Tibial artery (tissue), 4 donors: ENCODE results near the gene EFCAB11.

Experiments
- DNase-seq, 2 donors: peaks; one replicate each; pipeline ENCODE4 v3.0.0-alpha.2; 2019
- H3K27ac ChIP-seq, 2 donors: fragments of 200-600 bp; sonication (generic) in 1 of 2; 1 replicate in 1 of 2; 2 replicates in 1 of 2; pipeline ENCODE4 v1.5.1; 2018 to 2019; ENCODE audit warnings: mild to moderate bottlenecking in 1 of 2
- H3K27me3 ChIP-seq, 2 donors: fragments of 200-600 bp; sonication (generic) in 1 of 2; one replicate each; pipeline versions ENCODE4 v1.5.1 to v1.6.0; 2016 to 2019
- H3K36me3 ChIP-seq, 3 donors: fragments of 200-600 bp; sonication (generic) in 2 of 3; one replicate each; pipeline ENCODE4 v1.5.1; 2016 to 2019; ENCODE audit warnings: mild to moderate bottlenecking in 2 of 3
- H3K4me1 ChIP-seq, 4 donors: fragments of 200-600 bp; sonication (generic) in 2 of 4; 1 replicate in 3 of 4; 2 replicates in 1 of 4; pipeline ENCODE4 v1.5.1; 2016 to 2019
- H3K4me3 ChIP-seq, 2 donors: fragments of 200-600 bp; sonication (generic) in 1 of 2; 1 replicate in 1 of 2; 2 replicates in 1 of 2; pipeline ENCODE4 v1.5.1; 2018 to 2019; ENCODE audit warnings: mild to moderate bottlenecking in 2 of 2
- H3K9me3 ChIP-seq, 3 donors: fragments of 200-600 bp; sonication (generic) in 1 of 3; one replicate each; pipeline ENCODE4 v1.5.1; 2016 to 2019
- intact Hi-C: fragments of 100-400 bp; cut with DNase I; formaldehyde crosslinking; loops from one replicate; pipeline ENCODE4 v1.15.0; 2023; ENCODE audit warnings: low total_unique reads
- TF ChIP-seq, protein P1 (sequence below), 2 experiments: fragments of 200-600 bp in 1 of 2; fragments of 450-650 bp in 1 of 2; IDR thresholded peaks; one replicate each; pipeline ENCODE4 v1.5.1; 2017 to 2019; ENCODE audit warnings: antibody characterized with exemption in 2 of 2, mild to moderate bottlenecking in 1 of 2, moderate library complexity in 1 of 2

Gene EFCAB11

DNA sequence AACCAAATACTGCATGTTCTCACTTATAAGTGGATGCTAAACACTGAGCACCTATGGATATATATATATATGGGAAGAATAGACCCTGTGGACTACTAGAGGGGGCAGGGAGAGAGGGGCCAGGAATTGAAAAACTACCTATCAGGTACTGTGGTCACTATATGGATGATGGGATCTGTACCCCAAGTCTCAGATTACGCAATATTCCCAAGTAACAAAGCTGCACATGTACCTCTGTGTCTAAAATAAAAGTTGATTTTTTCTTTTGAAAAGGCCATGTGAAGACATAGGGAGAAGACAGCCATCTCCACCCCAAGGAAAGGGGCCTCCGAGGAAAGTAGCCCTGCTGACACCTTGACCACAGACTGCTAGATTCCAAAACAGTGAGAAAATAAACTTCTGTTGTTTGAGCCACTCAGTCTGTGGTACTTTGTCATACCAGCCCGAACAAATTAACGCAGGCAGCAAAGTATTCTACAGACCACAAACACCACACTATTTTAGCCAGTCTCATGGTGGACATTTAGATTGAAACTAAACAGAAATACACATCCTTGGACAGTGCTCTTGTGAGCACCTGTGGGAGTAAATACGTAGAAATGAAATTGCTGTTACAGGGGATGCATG is 197.1 kb downstream of the EFCAB11 start:
- Histone ChIP-seq H3K9me3 (no peaks in the 10 kb centered on the region), H3K36me3 (no peaks in the 10 kb centered on the region), H3K4me1 (no peaks in the 10 kb centered on the region), H3K27ac (no peak overlapping the region), H3K27me3 (no peaks in the 10 kb centered on the region), H3K4me3 (no peak overlapping the region)
- intact Hi-C loops: no loop called here
- TF ChIP-seq, protein P1, sequence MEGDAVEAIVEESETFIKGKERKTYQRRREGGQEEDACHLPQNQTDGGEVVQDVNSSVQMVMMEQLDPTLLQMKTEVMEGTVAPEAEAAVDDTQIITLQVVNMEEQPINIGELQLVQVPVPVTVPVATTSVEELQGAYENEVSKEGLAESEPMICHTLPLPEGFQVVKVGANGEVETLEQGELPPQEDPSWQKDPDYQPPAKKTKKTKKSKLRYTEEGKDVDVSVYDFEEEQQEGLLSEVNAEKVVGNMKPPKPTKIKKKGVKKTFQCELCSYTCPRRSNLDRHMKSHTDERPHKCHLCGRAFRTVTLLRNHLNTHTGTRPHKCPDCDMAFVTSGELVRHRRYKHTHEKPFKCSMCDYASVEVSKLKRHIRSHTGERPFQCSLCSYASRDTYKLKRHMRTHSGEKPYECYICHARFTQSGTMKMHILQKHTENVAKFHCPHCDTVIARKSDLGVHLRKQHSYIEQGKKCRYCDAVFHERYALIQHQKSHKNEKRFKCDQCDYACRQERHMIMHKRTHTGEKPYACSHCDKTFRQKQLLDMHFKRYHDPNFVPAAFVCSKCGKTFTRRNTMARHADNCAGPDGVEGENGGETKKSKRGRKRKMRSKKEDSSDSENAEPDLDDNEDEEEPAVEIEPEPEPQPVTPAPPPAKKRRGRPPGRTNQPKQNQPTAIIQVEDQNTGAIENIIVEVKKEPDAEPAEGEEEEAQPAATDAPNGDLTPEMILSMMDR (IDR thresholded peaks at IDR 0.05): no peak
- DNase-seq: no peak

DNA sequence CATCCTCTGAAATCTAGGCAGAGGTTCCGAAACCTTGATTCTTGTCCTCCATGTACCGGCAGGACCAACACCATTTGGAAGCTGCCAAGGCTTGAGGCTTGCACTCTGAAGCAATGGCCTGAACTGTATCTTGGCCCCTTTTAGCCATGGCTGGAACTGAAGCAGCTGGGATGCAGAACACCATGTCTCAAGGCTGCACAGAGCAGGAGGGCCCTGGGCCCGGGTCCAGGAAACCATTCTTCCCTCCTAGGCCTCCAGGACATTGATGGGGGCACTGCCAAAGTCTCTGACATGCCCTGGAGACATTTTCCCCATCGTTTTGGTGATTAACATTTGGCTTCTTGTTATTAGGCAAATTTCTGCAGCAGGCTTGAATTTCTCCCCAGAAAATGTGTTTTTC is 198.7 kb downstream of the EFCAB11 start:
- H3K27me3 ChIP-seq: no peaks in the 10 kb centered on the region
- intact Hi-C loops: no loop called here
- H3K4me1 ChIP-seq: no peaks in the 10 kb centered on the region
- no peaks in the 10 kb centered on the region for H3K9me3 ChIP-seq
- peak in 1 of 2 donors; percentile 35 for DNase-seq
- TF ChIP-seq, protein P1 (IDR thresholded peaks at IDR 0.05): no peak
- no peaks in the 10 kb centered on the region for H3K36me3 ChIP-seq
- H3K27ac ChIP-seq: no peak overlapping the region
- no peak overlapping the region for H3K4me3 ChIP-seq

DNA sequence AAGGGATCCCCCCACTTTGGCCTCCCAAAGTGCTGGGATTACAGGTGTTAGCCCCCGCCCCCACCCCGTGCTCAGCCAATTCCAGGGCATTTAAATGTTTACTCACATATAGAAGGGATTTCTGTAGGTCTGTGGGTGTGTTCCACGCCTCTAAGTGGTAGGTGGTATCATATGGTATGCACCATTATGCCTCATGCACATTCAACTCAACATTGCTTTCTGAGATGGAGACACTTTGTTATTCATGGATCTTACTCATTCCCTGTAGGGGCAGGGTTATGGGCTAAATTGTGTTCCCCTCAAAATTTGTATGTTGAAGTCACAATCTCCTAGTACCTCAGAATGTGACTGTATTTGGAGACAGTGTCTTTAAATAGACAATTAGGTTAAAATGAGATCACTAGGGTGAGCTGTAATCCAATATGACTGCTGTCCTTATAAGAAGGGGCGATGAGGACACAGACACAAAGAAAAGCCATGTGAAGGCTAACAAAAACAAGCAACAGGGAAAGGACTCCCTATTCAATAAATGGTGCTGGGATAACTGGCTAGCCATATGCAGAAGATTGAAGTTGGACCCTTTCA is 200.6 kb downstream of the EFCAB11 start:
- intact Hi-C loops: no loop called here
- no peak overlapping the region for H3K4me3 ChIP-seq
- no peaks in the 10 kb centered on the region for H3K4me1 ChIP-seq
- H3K27me3 ChIP-seq: no peaks in the 10 kb centered on the region
- no peak overlapping the region for H3K27ac ChIP-seq
- H3K36me3 ChIP-seq: no peaks in the 10 kb centered on the region
- no peak for DNase-seq
- no peaks in the 10 kb centered on the region for H3K9me3 ChIP-seq
- TF ChIP-seq, protein P1 (IDR thresholded peaks at IDR 0.05): no peak

DNA sequence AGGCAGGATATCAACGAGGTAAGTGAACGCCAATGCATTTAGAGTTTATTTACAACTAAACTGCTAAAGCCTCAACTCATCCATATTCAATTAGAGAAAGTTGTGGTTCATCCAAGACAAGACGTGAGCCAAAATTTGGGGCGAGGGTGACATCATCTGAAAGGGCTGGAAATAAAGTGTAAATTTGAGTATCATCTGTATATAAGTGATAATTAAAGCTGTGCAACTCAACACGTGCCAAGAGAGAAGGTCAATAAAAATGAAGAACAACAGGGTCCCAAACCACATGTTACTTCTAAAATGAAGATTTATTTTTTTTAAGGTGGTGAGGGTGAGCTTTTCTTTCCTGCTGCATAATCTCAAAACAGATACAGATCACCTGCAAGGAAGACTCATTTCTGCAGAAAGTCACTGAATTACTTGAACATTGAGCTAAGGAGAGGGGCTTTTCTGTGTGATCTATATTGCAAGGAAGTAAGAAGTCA is 203.6 kb downstream of the EFCAB11 start:
- TF ChIP-seq, protein P1 (IDR thresholded peaks at IDR 0.05): no peak
- Histone ChIP-seq H3K27me3 (no peaks in the 10 kb centered on the region), H3K27ac (no peak overlapping the region), H3K4me3 (no peak overlapping the region), H3K4me1 (no peaks in the 10 kb centered on the region), H3K36me3 (no peaks in the 10 kb centered on the region), H3K9me3 (no peaks in the 10 kb centered on the region)
- intact Hi-C loops: no loop called here
- no peak for DNase-seq

DNA sequence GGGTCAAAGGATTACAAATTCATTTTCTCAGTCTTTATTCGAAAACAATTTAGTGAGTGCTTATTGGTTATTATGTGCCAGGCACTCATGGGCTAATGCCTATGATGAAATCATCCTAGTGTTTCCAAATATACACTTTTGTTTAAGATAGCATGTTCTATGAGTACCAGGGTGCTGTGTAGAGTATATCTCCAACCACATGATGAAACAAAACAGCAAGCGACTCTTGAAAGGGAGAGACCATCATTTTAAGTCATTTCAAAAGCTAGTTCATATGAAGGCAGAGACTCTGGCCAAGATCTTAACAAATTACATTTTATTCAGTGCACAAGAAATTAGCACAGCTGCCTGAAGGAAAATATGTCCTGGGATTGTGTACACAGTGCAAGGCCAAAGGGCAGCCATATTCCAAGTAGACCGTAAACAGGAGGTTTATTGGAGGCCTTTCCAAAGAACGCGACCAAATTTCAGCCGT is 204.2 kb downstream of the EFCAB11 start:
- DNase-seq: no peak
- intact Hi-C loops: no loop called here
- TF ChIP-seq, protein P1 (IDR thresholded peaks at IDR 0.05): no peak
- Histone ChIP-seq H3K27ac (no peak overlapping the region), H3K9me3 (no peaks in the 10 kb centered on the region), H3K4me1 (no peaks in the 10 kb centered on the region), H3K36me3 (no peaks in the 10 kb centered on the region), H3K4me3 (no peak overlapping the region), H3K27me3 (no peaks in the 10 kb centered on the region)
